ENCODE data around the gene ANKRD33B.

DNA sequence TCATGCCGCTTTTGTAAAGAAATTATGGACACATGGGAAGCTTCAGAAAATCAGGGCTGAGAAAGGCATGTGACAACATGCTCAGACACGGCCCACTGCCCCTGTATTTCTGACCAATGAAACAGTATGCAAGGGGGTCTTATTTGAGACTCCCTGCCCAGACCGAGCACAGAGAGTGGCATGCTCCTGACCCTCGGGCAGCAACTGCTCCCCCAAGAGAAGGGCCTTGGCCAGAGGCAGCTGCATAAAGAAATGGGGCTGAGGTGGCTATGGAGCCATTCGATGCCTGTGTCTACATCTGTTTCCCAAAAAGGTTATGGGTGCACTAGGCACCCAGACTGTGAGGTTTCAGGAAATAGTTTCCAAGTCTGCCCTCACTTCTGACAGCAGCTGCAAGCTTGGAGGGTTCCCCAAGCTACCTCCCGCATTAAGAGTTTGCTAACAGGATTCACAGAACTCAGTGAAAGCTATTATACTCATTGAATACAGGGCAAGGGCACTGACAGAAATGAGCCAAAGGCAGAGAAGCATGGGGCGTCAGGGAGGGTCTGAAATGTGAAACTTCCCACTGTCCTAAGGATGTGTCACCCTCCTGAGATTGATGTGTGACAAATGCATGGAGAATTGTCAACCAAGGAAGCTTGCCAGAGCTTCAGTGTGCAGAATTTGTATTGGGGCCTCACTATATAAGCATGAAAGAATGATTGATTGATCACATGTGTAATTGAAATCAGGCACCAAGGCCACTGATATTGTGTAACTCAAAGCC lies 102.8 kb downstream of the ANKRD33B start:
- TF ChIP-seq CTCF (IDR thresholded peaks at IDR 0.05) (no peak), POLR2AphosphoS5 (IDR thresholded peaks at IDR 0.05) (no peak)
